Esophagus (tissue), 2 donors: ENCODE measurements around the gene AMOTL2. TPM values are rescaled to one million over a fixed set of nuclear protein-coding genes. Genes with fewer than 3 reads are reported as not detected.

Experiments used
- H3K27ac ChIP-seq, 2 donors: one replicate each; pipeline ENCODE4 v1.5.1; 2013; ENCODE audit warnings: low read depth in 2 of 2, mild to moderate bottlenecking in 2 of 2, inconsistent platforms in 1 of 2, low read length in 1 of 2, moderate library complexity in 1 of 2
- H3K27me3 ChIP-seq, 2 donors: one replicate each; pipeline ENCODE4 v1.6.1; 2013; ENCODE audit warnings: low read length in 2 of 2, control low read depth in 1 of 2, mild to moderate bottlenecking in 1 of 2; ENCODE audit not compliant: insufficient read depth in 2 of 2, control insufficient read depth in 1 of 2
- H3K36me3 ChIP-seq, 2 donors: one replicate each; pipeline ENCODE4 v1.6.1; 2013; ENCODE audit warnings: low read length in 1 of 2; ENCODE audit not compliant: control insufficient read depth in 2 of 2, insufficient read depth in 2 of 2
- H3K4me1 ChIP-seq, 2 donors: one replicate each; pipeline ENCODE4 v1.6.1; 2013; ENCODE audit warnings: low read length in 1 of 2; ENCODE audit not compliant: control insufficient read depth in 2 of 2, insufficient read depth in 2 of 2
- H3K4me3 ChIP-seq, 2 donors: one replicate each; pipeline ENCODE4 v1.5.1; 2013; ENCODE audit warnings: low read length in 2 of 2, mild to moderate bottlenecking in 2 of 2, low read depth in 1 of 2, moderate library complexity in 1 of 2
- H3K9me3 ChIP-seq, 2 donors: one replicate each; pipeline ENCODE4 v1.6.1; 2013; ENCODE audit warnings: mild to moderate bottlenecking in 2 of 2, low read depth in 1 of 2, low read length in 1 of 2, moderate library complexity in 1 of 2; ENCODE audit not compliant: control insufficient read depth in 2 of 2, insufficient read depth in 1 of 2
- WGBS, 2 donors: extraction: QIAGEN DNeasy Blood & Tissue Kit; methylation state at CpG; one replicate each; pipeline ENCODE4 v1.1.7; 2013; 5-methylcytosine and 5-hydroxymethylcytosine counted together
- polyA plus RNA-seq, 2 donors: library from polyadenylated mRNA; stranded (reverse); fragments of 200-250 nt; gene quantifications; one replicate each; pipeline ENCODE4 v1.2.3, GENCODE V29; 2013
- donor health status: healthy with polysubstance abuse.
- donor health status: Bipolar disorder and iron deficiency.

AMOTL2 gene
- polyA plus RNA-seq, 2 donors, result 21.2 to 23.2 TPM

- WGBS, 2 donors, result 84 to 90% methylated on average over 4 of the region's 4 CpGs
- peaks cover 26 to 58% of the 10 kb centered on the region in 2 donors for H3K36me3 ChIP-seq
- H3K4me3 ChIP-seq, result no peak overlapping the region
- H3K4me1 ChIP-seq, result peaks cover 16 to 33% of the 10 kb centered on the region in 2 donors
- H3K9me3 ChIP-seq, result no peaks in the 10 kb centered on the region
- H3K27ac ChIP-seq, result peak overlapping the region; percentile 2 to 34
- no peaks in the 10 kb centered on the region for H3K27me3 ChIP-seq
Observed at GRCh38 chr3:134368751-134369105, 5.5 kb downstream of the AMOTL2 start.

GRCh38 chr3:134367869-134368750 is 6.1 kb downstream of the AMOTL2 start:
- WGBS, 2 donors, result 83% methylated on average over 8 of the region's 8 CpGs
- Histone ChIP-seq H3K27me3 (no peaks in the 10 kb centered on the region), H3K4me1 (peaks cover 19 to 37% of the 10 kb centered on the region in 2 donors), H3K9me3 (no peaks in the 10 kb centered on the region), H3K4me3 (no peak overlapping the region), H3K27ac (peak overlapping the region; percentile 34 to 37), H3K36me3 (peaks cover 26 to 62% of the 10 kb centered on the region in 2 donors)

GRCh38 chr3:134366928-134367811 is 7.1 kb downstream of the AMOTL2 start:
- Histone ChIP-seq H3K36me3 (peaks cover 26 to 70% of the 10 kb centered on the region in 2 donors), H3K4me3 (no peak overlapping the region), H3K4me1 (peaks cover 17 to 37% of the 10 kb centered on the region in 2 donors), H3K27me3 (no peaks in the 10 kb centered on the region), H3K9me3 (no peaks in the 10 kb centered on the region), H3K27ac (peak overlapping the region; percentile 14 to 38)
- WGBS, 2 donors, result 69 to 71% methylated on average over 15 of the region's 15 CpGs

- Histone ChIP-seq H3K36me3 (peaks cover 29 to 77% of the 10 kb centered on the region in 2 donors), H3K27ac (peak overlapping the region; percentile 38 to 53), H3K27me3 (no peaks in the 10 kb centered on the region), H3K9me3 (peaks cover 0 to 3% of the 10 kb centered on the region in 2 donors), H3K4me1 (peaks cover 16 to 33% of the 10 kb centered on the region in 2 donors), H3K4me3 (no peak overlapping the region)
- 85 to 89% methylated on average over 13 of the region's 13 CpGs for WGBS, 2 donors
Observed at GRCh38 chr3:134366221-134366927, 7.9 kb downstream of the AMOTL2 start.

- peak overlapping the region in 1 of 2 donors; percentile 38 for H3K27ac ChIP-seq
- WGBS, 2 donors, result 87 to 92% methylated on average over 4 of the region's 4 CpGs
- H3K4me3 ChIP-seq, result no peak overlapping the region
- peaks cover 16 to 27% of the 10 kb centered on the region in 2 donors for H3K4me1 ChIP-seq
- H3K27me3 ChIP-seq, result no peaks in the 10 kb centered on the region
- H3K9me3 ChIP-seq, result peaks cover 0 to 4% of the 10 kb centered on the region in 2 donors
- peaks cover 24 to 76% of the 10 kb centered on the region in 2 donors for H3K36me3 ChIP-seq
Observed at GRCh38 chr3:134365766-134366065, 8.5 kb downstream of the AMOTL2 start.

GRCh38 chr3:134364936-134365765 is 9.1 kb downstream of the AMOTL2 start:
- peaks cover 13 to 23% of the 10 kb centered on the region in 2 donors for H3K4me1 ChIP-seq
- H3K27me3 ChIP-seq, result no peaks in the 10 kb centered on the region
- peaks cover 0 to 4% of the 10 kb centered on the region in 2 donors for H3K9me3 ChIP-seq
- WGBS, 2 donors, result 47 to 51% methylated on average over 8 of the region's 8 CpGs
- H3K36me3 ChIP-seq, result peaks cover 26 to 77% of the 10 kb centered on the region in 2 donors
- peak overlapping the region; percentile 88 to 89 for H3K27ac ChIP-seq
- H3K4me3 ChIP-seq, result no peak overlapping the region

GRCh38 chr3:134364061-134364935 is 9.9 kb downstream of the AMOTL2 start:
- Histone ChIP-seq H3K9me3 (peaks cover 0 to 4% of the 10 kb centered on the region in 2 donors), H3K27me3 (no peaks in the 10 kb centered on the region), H3K4me1 (peaks cover 13 to 32% of the 10 kb centered on the region in 2 donors), H3K27ac (peak overlapping the region; percentile 88 to 89), H3K4me3 (peak overlapping the region in 1 of 2 donors; percentile 24), H3K36me3 (peaks cover 29 to 78% of the 10 kb centered on the region in 2 donors)
- WGBS, 2 donors, result 1 to 2% methylated on average over 29 to 37 of the region's 37 CpGs

- Histone ChIP-seq H3K36me3 (peaks cover 30 to 78% of the 10 kb centered on the region in 2 donors), H3K4me3 (no peak overlapping the region), H3K4me1 (peaks cover 14 to 37% of the 10 kb centered on the region in 2 donors), H3K27ac (peak overlapping the region; percentile 76 to 84), H3K9me3 (peaks cover 0 to 4% of the 10 kb centered on the region in 2 donors), H3K27me3 (no peaks in the 10 kb centered on the region)
- 70 to 83% methylated on average over 3 of the region's 3 CpGs for whole genome bisulfite sequencing, 2 donors
Observed at GRCh38 chr3:134363381-134363755, 10.9 kb downstream of the AMOTL2 start.
